Activated T-helper 9 cell treated with anti-CD3 and anti-CD28 coated beads, Interleukin-2, amount 50 U/mL, for 16 hours (primary cell): ENCODE measurements around the gene SDK1.

Experiments used
- DNase-seq: peaks from one replicate; pipeline ENCODE4 v3.0.0-alpha.2; 2020; ENCODE audit warnings: low read depth

SDK1 gene

DNA sequence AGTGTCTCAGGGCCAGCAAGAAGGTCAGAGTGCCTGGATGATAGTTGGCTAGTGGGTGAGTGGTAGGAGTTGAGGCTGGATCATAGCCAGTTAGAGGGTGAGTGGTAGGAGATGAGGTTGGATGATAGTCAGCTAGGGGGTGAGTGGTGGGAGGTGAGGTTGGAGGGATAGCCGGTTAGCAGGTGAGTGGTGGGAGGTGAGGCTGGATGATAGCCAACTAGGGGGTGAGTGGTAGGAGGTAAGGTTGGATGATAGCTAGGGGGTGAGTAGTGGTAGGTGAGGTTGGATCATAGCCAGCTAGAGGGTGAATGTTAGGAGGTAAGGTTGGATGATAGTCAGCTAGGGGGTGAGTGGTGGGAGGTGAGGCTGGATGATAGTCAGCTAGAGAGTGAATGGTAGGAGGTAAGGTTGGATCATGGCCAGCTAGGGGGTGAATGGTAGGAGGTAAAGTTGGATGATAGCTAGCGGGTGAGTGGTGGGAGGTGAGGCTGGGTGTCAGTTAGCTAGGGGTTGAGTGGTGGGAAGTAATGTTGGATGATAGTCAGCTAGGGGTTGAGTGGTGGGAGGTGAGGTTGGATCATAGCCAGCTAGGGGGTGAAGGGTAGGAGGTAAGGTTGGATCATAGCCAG, 226.6 kb downstream of the SDK1 start:
- DNase-seq: no peak

DNA sequence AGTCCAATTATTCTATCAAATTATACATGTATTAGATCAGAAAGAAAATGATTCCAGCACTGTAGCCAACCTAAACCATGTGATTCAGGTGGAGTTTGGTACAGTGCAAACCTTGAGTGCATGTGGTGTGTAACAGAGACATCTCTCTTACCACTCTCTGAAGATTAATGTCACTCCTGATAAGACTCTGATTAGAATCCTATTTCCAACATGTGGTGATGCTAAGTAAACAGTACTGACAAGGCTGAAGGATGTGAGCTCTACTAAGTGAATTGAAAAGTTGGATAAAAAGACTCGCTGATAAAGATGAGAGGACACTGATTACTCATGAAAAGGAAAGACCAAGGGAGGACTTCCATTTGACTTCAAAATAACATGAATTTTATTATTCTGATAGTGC, 232.0 kb downstream of the SDK1 start:
- DNase-seq: no peak

GRCh38 chr7:3537210-3537875, 236.3 kb downstream of the SDK1 start:
- DNase-seq: no peak

DNA sequence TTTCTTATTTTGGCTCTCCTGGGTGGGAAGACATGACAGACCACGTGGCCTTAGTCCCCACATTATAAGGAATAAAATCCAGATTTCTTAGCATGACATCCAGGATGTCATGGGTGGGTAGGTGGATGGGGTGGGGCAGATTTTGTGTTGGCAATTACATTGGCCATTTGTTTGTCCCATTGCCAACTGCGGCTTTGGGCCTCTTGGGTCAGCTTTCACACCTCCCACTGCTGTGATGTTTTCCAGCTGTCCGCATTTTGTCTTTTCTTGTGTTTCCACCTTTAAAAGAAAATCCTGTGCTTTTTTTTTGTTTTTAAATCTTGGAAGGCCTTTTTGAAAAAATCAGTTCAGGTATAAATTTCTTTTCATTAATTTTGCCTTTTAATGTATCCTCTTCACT, 237.0 kb downstream of the SDK1 start:
- DNase-seq: no peak

- DNase-seq: no peak
These were observed 239.6 kb downstream of the SDK1 start for GRCh38 chr7:3540456-3541220.

DNA sequence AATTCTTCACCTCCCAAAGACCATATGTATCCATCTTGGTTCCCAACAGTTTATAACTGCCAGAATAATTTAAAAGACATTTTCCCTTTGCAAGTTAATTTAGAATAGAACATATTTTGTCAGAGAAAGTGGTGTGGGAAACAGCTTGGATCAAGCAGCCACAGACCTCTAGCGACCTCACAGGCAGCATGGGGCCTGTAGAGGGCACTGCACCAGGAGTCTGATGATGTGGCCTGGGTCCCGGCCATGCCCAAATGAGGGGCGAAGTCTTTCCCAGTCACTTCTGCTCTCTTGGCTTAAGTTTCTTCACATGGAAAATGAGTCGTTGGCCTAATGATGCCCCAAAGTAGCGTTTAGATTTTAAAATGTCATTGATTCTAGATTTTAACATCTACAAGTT, 243.2 kb downstream of the SDK1 start:
- DNase-seq: no peak

- no peak for DNase-seq
These were observed 247.8 kb downstream of the SDK1 start for GRCh38 chr7:3548815-3549214.

DNA sequence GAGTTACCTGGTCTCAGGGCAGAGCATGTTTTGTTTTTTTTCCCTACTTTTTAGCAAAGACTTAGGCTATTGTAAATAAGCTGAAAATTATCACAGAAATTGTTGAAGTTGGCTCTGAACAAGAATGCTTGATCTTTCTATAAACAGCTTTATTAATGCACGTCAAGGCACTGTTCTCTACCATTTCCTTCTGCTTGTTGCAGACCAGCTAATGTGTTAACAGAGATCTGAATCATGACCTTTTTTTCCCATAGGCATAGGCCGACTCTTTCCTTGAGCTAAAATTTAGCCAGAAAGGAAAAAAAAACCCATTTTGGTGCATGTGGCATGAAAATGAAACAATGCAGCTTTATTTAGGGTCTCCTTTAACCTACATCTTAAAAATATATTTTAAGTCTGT, 248.5 kb downstream of the SDK1 start:
- no peak for DNase-seq

DNA sequence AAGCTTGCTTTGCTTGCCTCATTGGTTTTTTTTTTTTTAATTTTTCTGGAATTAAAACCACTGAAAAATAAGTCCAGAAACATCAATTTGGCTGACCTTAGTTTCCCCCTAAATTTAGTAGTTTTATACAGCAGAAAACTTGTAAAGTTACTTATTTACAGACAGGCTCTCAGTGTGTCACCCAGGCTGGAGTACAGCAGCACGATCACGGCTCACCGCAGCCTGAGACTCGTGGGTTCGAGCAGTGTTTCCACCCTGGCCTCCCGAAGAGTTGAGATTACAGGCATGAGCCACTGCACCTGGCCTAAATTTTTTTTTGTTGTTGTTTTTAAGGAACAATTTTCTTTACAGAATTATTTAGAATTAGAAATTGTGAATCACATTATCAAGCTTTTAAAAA, 250.5 kb downstream of the SDK1 start:
- DNase-seq: no peak

GRCh38 chr7:3552499-3552898, 251.4 kb downstream of the SDK1 start:
- DNase-seq: no peak

- no peak for DNase-seq
These were observed 257.3 kb downstream of the SDK1 start for GRCh38 chr7:3558400-3558799.

GRCh38 chr7:3559278-3559677, 258.2 kb downstream of the SDK1 start:
- no peak for DNase-seq

- no peak for DNase-seq
These were observed 259.4 kb downstream of the SDK1 start for GRCh38 chr7:3560495-3560894.

DNA sequence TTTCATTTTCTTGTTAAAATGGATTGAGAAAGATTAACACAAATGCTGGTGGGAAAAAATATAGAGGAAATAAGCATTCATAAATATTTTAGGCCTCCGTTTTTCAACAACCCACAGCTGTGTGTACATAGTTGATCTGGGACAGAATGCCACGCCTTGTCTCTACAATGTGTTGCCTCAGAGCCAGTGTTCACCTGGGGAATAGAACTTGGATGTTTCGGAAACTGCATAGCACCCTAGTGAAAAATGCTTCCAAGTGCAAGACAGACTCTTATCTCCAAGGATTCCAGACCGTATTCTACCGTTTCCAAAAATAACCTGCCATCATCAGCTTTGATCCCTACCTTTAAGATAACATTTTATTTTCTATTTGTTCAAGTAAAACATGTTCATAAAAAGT, 260.9 kb downstream of the SDK1 start:
- DNase-seq: no peak

- DNase-seq: no peak
These were observed 263.2 kb downstream of the SDK1 start for GRCh38 chr7:3564231-3564630.

- no peak for DNase-seq
These were observed 267.5 kb downstream of the SDK1 start for GRCh38 chr7:3568516-3568915.

DNA sequence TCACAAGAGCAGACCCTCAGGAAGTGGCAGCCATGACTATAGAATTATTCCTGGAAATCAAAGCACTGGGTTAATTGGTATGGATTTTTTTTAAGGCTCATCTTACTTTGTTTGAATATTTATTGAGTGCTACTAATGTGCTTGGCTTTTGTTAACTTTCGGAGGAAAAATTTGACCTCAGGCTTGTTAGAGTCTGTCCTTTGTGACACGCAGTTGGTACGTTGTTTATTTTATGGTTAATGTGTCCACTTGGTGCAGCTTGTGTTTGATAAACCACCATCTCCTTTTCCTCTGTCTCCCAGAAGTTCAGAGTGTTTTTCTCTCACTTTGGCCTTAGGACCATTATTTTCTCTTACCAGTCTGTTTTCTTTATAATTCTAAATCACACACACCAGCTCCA, 268.6 kb downstream of the SDK1 start:
- DNase-seq: no peak

DNA sequence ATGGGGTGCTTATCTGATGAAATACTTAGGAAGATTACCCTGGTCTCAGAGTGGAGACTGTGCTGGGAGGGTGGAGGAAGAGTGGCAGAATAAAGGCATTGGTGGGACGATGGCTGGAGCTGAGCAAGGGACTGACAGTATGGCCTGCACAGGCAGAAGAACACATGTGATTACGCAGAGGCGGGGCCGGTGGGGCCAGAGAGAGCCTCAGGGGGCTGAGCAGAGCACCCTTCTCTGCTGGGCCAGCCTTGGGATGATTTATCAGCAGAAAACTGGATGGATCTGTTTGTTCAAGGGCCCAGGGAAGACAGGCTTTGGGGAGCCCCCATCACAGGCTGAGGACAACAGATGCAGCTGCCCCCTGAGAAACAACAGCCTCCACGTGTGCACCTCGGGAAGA, 272.1 kb downstream of the SDK1 start:
- no peak for DNase-seq

GRCh38 chr7:3574386-3574785, 273.3 kb downstream of the SDK1 start:
- DNase-seq: no peak

- DNase-seq: no peak
These were observed 274.9 kb downstream of the SDK1 start for GRCh38 chr7:3575753-3576531.

GRCh38 chr7:3578399-3578798, 277.3 kb downstream of the SDK1 start:
- no peak for DNase-seq

- DNase-seq: no peak
These were observed 278.7 kb downstream of the SDK1 start for GRCh38 chr7:3579638-3580219.
